Spleen (tissue), 11 donors: ENCODE measurements around the gene EDC3. TPM values are rescaled to one million over a fixed set of nuclear protein-coding genes. Genes with fewer than 3 reads are reported as not detected.
A peak's percentile ranks its signal among the peaks of the same experiment; 100 is the strongest.

ENCODE experiments used
- DNase-seq: peaks from one replicate; pipeline ENCODE4 v3.0.0-alpha.2; 2020
- H3K27ac ChIP-seq, 8 donors: fragments of 200-600 bp; sonication (generic) in 7 of 8; 1 replicate in 4 of 8; 2 replicates in 4 of 8; pipeline versions ENCODE4 v1.5.0 to v1.8.0; 2016 to 2021; ENCODE audit warnings: inconsistent platforms in 4 of 8, mild to moderate bottlenecking in 4 of 8, moderate library complexity in 1 of 8
- H3K27me3 ChIP-seq, 7 donors: fragments of 200-600 bp; sonication (generic) in 6 of 7; replicated peaks in 1 of 7; 1 replicate in 4 of 7; 2 replicates in 3 of 7; pipeline versions ENCODE4 v1.5.0 to v1.8.0; 2016 to 2021; ENCODE audit warnings: inconsistent platforms in 3 of 7, mild to moderate bottlenecking in 1 of 7
- H3K36me3 ChIP-seq, 6 donors: fragments of 200-600 bp; sonication (generic) in 5 of 6; 1 replicate in 4 of 6; 2 replicates in 2 of 6; pipeline versions ENCODE4 v1.5.0 to v1.8.0; 2016 to 2021; ENCODE audit warnings: inconsistent platforms in 2 of 6
- H3K4me1 ChIP-seq, 6 donors: fragments of 200-600 bp; sonication (generic) in 5 of 6; 1 replicate in 3 of 6; 2 replicates in 3 of 6; pipeline versions ENCODE4 v1.5.0 to v1.8.0; 2016 to 2021; ENCODE audit warnings: inconsistent platforms in 3 of 6
- H3K4me3 ChIP-seq, 8 donors: fragments of 200-600 bp; sonication (generic) in 7 of 8; 1 replicate in 4 of 8; 2 replicates in 4 of 8; pipeline versions ENCODE4 v1.5.0 to v1.8.0; 2016 to 2021; ENCODE audit warnings: inconsistent platforms in 4 of 8, mild to moderate bottlenecking in 4 of 8, moderate library complexity in 2 of 8
- H3K9me3 ChIP-seq, 8 donors: fragments of 200-600 bp; sonication (generic) in 7 of 8; 1 replicate in 4 of 8; 2 replicates in 4 of 8; pipeline versions ENCODE4 v1.5.0 to v1.8.0; 2016 to 2021; ENCODE audit warnings: inconsistent platforms in 4 of 8
- CTCF ChIP-seq, 11 experiments: fragments of 200-600 bp in 7 of 11; fragments of 450-650 bp in 4 of 11; sonication (generic) in 4 of 11; IDR thresholded peaks in 8 of 11; conservative IDR thresholded peaks in 3 of 11; 1 replicate in 7 of 11; 2 replicates in 4 of 11; pipeline versions ENCODE4 v1.4.0 to v1.8.0; 2016 to 2021; ENCODE audit warnings: antibody characterized with exemption in 11 of 11, inconsistent platforms in 4 of 11, mild to moderate bottlenecking in 1 of 11
- POLR2A ChIP-seq, 3 donors: fragments of 450-650 bp; IDR thresholded peaks; one replicate each; pipeline ENCODE4 v1.5.1; 2017; ENCODE audit warnings: antibody characterized with exemption in 3 of 3, mild to moderate bottlenecking in 1 of 3
- POLR2AphosphoS5 ChIP-seq, 3 donors: sonication (generic); formaldehyde crosslinking; IDR thresholded peaks; one replicate each; pipeline ENCODE4 v1.5.1; 2017; ENCODE audit warnings: antibody characterized with exemption in 3 of 3
- whole genome bisulfite sequencing, 5 donors: extraction: QIAGEN DNeasy Blood & Tissue Kit in 3 of 5; methylation state at CpG; one replicate each; pipeline versions ENCODE4 v1.1.5 to v1.1.7; 2013 to 2018; 5-methylcytosine and 5-hydroxymethylcytosine counted together
- intact Hi-C: fragments of 100-400 bp; cut with DNase I; formaldehyde crosslinking; loops from one replicate; pipeline ENCODE4 v1.15.0; 2023; ENCODE audit warnings: low total_unique reads
- polyA plus RNA-seq, 3 donors: library from polyadenylated mRNA; stranded (reverse); fragments of 200-250 nt; gene quantifications; one replicate each; pipeline ENCODE4 v1.2.1, GENCODE V29; 2013
- total RNA-seq, 7 donors: library from RNA; depleted of rRNA in 3 of 7; stranded (reverse); fragments of >200 nt in 3 of 7; fragmentation: NEBNext Ultra II Directional in 4 of 7; extraction: Animal tissue kit (Norgen Biotek cat#: 25700) in 4 of 7; gene quantifications; one replicate each; pipeline versions ENCODE4 v1.1.0 to v1.2.1, GENCODE V29; 2016 to 2021
- donor health status: healthy with polysubstance abuse.
- donor health status: DM: no; HTN: no; CAD: no; lungs with moderate emphysema.
- donor health status: DM: no; HTN: no; CAD: no.
- donor health status: Bipolar disorder and iron deficiency.
- donor health status: healthy.
- donor health status: DM: no; HTN: no; CAD: no.
- donor health status: DM: yes; HTN: yes; CAD: no.

The EDC3 gene
- total and polyA plus RNA-seq, 10 donors, result 8.3 to 32.5 (median 17.9) TPM

GRCh38 chr15:74592222-74592621 lies 103.6 kb downstream of the EDC3 start:
- TF ChIP-seq CTCF (IDR thresholded peaks at IDR 0.05 in 8 of 11, conservative IDR thresholded peaks at IDR 0.05 in 3 of 11) (no peak), POLR2A (IDR thresholded peaks at IDR 0.05) (no peak), POLR2AphosphoS5 (IDR thresholded peaks at IDR 0.05) (no peak)
- no peak for DNase-seq
- Histone ChIP-seq H3K4me3 (no peak overlapping the region), H3K4me1 (peaks cover 0 to 22% (median 4%) of the 10 kb centered on the region in 6 donors), H3K9me3 (no peaks in the 10 kb centered on the region), H3K36me3 (peaks cover 2 to 92% (median 67%) of the 10 kb centered on the region in 6 donors), H3K27me3 (no peaks in the 10 kb centered on the region), H3K27ac (no peak overlapping the region)
- intact Hi-C loops, result no loop called here
- WGBS, 5 donors, result 85 to 96% (median 93%) methylated on average over 3 of the region's 3 CpGs

- no peak overlapping the region for H3K4me3 ChIP-seq
- H3K27ac ChIP-seq, result no peak overlapping the region
- DNase-seq, result peak; percentile 24
- H3K9me3 ChIP-seq, result no peaks in the 10 kb centered on the region
- 76 to 90% (median 86%) methylated on average over 6 of the region's 6 CpGs for WGBS, 5 donors
- peaks cover 0 to 22% (median 4%) of the 10 kb centered on the region in 6 donors for H3K4me1 ChIP-seq
- H3K36me3 ChIP-seq, result peaks cover 2 to 100% (median 79%) of the 10 kb centered on the region in 6 donors
- TF ChIP-seq CTCF (IDR thresholded peaks at IDR 0.05 in 8 of 11, conservative IDR thresholded peaks at IDR 0.05 in 3 of 11), result no peak
- no peak for TF ChIP-seq POLR2AphosphoS5 (IDR thresholded peaks at IDR 0.05)
- TF ChIP-seq POLR2A (IDR thresholded peaks at IDR 0.05), result no peak
- H3K27me3 ChIP-seq, result no peaks in the 10 kb centered on the region
- intact Hi-C loops, result no loop called here
Measured at GRCh38 chr15:74589826-74590225, 106.0 kb downstream of the EDC3 start.

GRCh38 chr15:74585857-74586256 lies 110.0 kb downstream of the EDC3 start:
- Histone ChIP-seq H3K27me3 (no peaks in the 10 kb centered on the region), H3K27ac (no peak overlapping the region), H3K4me3 (no peak overlapping the region), H3K9me3 (no peaks in the 10 kb centered on the region), H3K4me1 (peaks cover 0 to 16% (median 4%) of the 10 kb centered on the region in 6 donors), H3K36me3 (peaks cover 0 to 98% (median 41%) of the 10 kb centered on the region in 6 donors)
- peak; percentile 18 for DNase-seq
- WGBS, 5 donors, result 95 to 99% (median 98%) methylated on average over 9 of the region's 9 CpGs
- intact Hi-C loops, result no loop called here
- TF ChIP-seq POLR2AphosphoS5 (IDR thresholded peaks at IDR 0.05) (no peak), POLR2A (IDR thresholded peaks at IDR 0.05) (no peak), CTCF (IDR thresholded peaks at IDR 0.05 in 8 of 11, conservative IDR thresholded peaks at IDR 0.05 in 3 of 11) (no peak)

GRCh38 chr15:74585191-74585590 lies 110.6 kb downstream of the EDC3 start:
- intact Hi-C loops, result no loop called here
- Histone ChIP-seq H3K4me1 (peaks cover 0 to 16% (median 4%) of the 10 kb centered on the region in 6 donors), H3K27ac (no peak overlapping the region), H3K4me3 (no peak overlapping the region), H3K27me3 (no peaks in the 10 kb centered on the region), H3K36me3 (peaks cover 0 to 98% (median 35%) of the 10 kb centered on the region in 6 donors), H3K9me3 (no peaks in the 10 kb centered on the region)
- TF ChIP-seq POLR2A (IDR thresholded peaks at IDR 0.05), result no peak
- TF ChIP-seq POLR2AphosphoS5 (IDR thresholded peaks at IDR 0.05), result no peak
- no peak for TF ChIP-seq CTCF (IDR thresholded peaks at IDR 0.05 in 8 of 11, conservative IDR thresholded peaks at IDR 0.05 in 3 of 11)
- 61 to 71% (median 69%) methylated on average over 3 of the region's 3 CpGs for WGBS, 5 donors
- no peak for DNase-seq
